Activated T-cell treated with anti-CD3 and anti-CD28 coated beads, Interleukin-2, amount 50 U/mL, for 4 hours (primary cell): ENCODE data around the gene HRH2. TPM values are rescaled to one million over a fixed set of nuclear protein-coding genes. Genes with fewer than 3 reads are reported as not detected.

Experiments
- ATAC-seq, 2 donors: fragments of 200-7000 bp; cut with Tn5 transposase; one replicate each; pipeline ENCODE4 v1.10.0; 2021
- DNase-seq: peaks from one replicate; pipeline ENCODE4 v3.0.0-alpha.2; 2020
- H3K27me3 Mint-ChIP-seq: one replicate; pipeline ENCODE4 v1.8.0; 2021; ENCODE audit warnings: low read depth, mixed read lengths
- H3K36me3 Mint-ChIP-seq: one replicate; pipeline ENCODE4 v1.8.0; 2022; ENCODE audit warnings: mixed read lengths; ENCODE audit not compliant: insufficient read depth
- H3K4me1 Mint-ChIP-seq: one replicate; pipeline ENCODE4 v1.8.0; 2021; ENCODE audit warnings: low read depth, mixed read lengths
- H3K4me3 Mint-ChIP-seq: one replicate; pipeline ENCODE4 v1.8.0; 2021; ENCODE audit warnings: mild to moderate bottlenecking, moderate library complexity, mixed read lengths
- H3K9me3 Mint-ChIP-seq: one replicate; pipeline ENCODE4 v1.8.0; 2021; ENCODE audit warnings: mixed read lengths
- total RNA-seq, 3 donors: library from RNA; stranded (reverse); gene quantifications; one replicate each; pipeline ENCODE4 v1.2.1, GENCODE V29; 2021

Gene HRH2
- total RNA-seq, 3 donors from 2014 or later, result 25.3 to 56.1 (median 31.1) TPM

GRCh38 chr5:175687231-175687701 is 29.4 kb downstream of the HRH2 start:
- Mint-ChIP-seq H3K36me3 (peaks cover 32% of the 10 kb centered on the region), H3K4me1 (peaks cover 17% of the 10 kb centered on the region), H3K27me3 (no peaks in the 10 kb centered on the region), H3K4me3 (no peak overlapping the region), H3K9me3 (no peaks in the 10 kb centered on the region)
- ATAC-seq (no peak), DNase-seq (no peak)

GRCh38 chr5:175688352-175689146 is 30.7 kb downstream of the HRH2 start:
- Mint-ChIP-seq H3K9me3 (no peaks in the 10 kb centered on the region), H3K4me1 (peaks cover 22% of the 10 kb centered on the region), H3K36me3 (peaks cover 23% of the 10 kb centered on the region), H3K27me3 (no peaks in the 10 kb centered on the region), H3K4me3 (no peak overlapping the region)
- DNase-seq, result no peak
- no peak for ATAC-seq

- H3K36me3 Mint-ChIP-seq, result peaks cover 26% of the 10 kb centered on the region
- H3K4me3 Mint-ChIP-seq, result no peak overlapping the region
- H3K27me3 Mint-ChIP-seq, result no peaks in the 10 kb centered on the region
- H3K9me3 Mint-ChIP-seq, result no peaks in the 10 kb centered on the region
- DNase-seq, result no peak
- peaks cover 26% of the 10 kb centered on the region for H3K4me1 Mint-ChIP-seq
- ATAC-seq, result no peak
Observed at GRCh38 chr5:175689147-175689991, 31.5 kb downstream of the HRH2 start.

- Mint-ChIP-seq H3K4me1 (peaks cover 21% of the 10 kb centered on the region), H3K4me3 (no peak overlapping the region), H3K27me3 (no peaks in the 10 kb centered on the region), H3K36me3 (peaks cover 20% of the 10 kb centered on the region), H3K9me3 (no peaks in the 10 kb centered on the region)
- ATAC-seq (no peak), DNase-seq (no peak)
Observed at GRCh38 chr5:175690025-175690424, 32.2 kb downstream of the HRH2 start.

- no peak overlapping the region for H3K4me3 Mint-ChIP-seq
- peaks cover 24% of the 10 kb centered on the region for H3K4me1 Mint-ChIP-seq
- no peaks in the 10 kb centered on the region for H3K9me3 Mint-ChIP-seq
- no peaks in the 10 kb centered on the region for H3K27me3 Mint-ChIP-seq
- DNase-seq, result no peak
- H3K36me3 Mint-ChIP-seq, result peaks cover 18% of the 10 kb centered on the region
- ATAC-seq, result no peak
Observed at GRCh38 chr5:175690586-175690985, 32.7 kb downstream of the HRH2 start.

- Mint-ChIP-seq H3K36me3 (peaks cover 18% of the 10 kb centered on the region), H3K27me3 (no peaks in the 10 kb centered on the region), H3K4me3 (no peak overlapping the region), H3K9me3 (no peaks in the 10 kb centered on the region), H3K4me1 (peaks cover 34% of the 10 kb centered on the region)
- no peak for DNase-seq
- no peak for ATAC-seq
Observed at GRCh38 chr5:175691761-175692160, 33.9 kb downstream of the HRH2 start.

GRCh38 chr5:175692235-175692995 is 34.5 kb downstream of the HRH2 start:
- Mint-ChIP-seq H3K9me3 (no peaks in the 10 kb centered on the region), H3K4me1 (peaks cover 34% of the 10 kb centered on the region), H3K4me3 (no peak overlapping the region), H3K27me3 (no peaks in the 10 kb centered on the region), H3K36me3 (peaks cover 18% of the 10 kb centered on the region)
- no peak for DNase-seq
- ATAC-seq, result no peak

- H3K4me1 Mint-ChIP-seq, result peaks cover 37% of the 10 kb centered on the region
Observed at GRCh38 chr5:175692996-175693710, 35.3 kb downstream of the HRH2 start.

GRCh38 chr5:175693741-175694140 is 35.9 kb downstream of the HRH2 start:
- no peaks in the 10 kb centered on the region for H3K9me3 Mint-ChIP-seq
- H3K4me1 Mint-ChIP-seq, result peaks cover 37% of the 10 kb centered on the region
- peaks cover 19% of the 10 kb centered on the region for H3K36me3 Mint-ChIP-seq
- ATAC-seq, result no peak
- DNase-seq, result no peak
- H3K27me3 Mint-ChIP-seq, result no peaks in the 10 kb centered on the region
- no peak overlapping the region for H3K4me3 Mint-ChIP-seq

More at GRCh38 chr5:175692996-175693710, 35.3 kb downstream of the HRH2 start:
- no peak for DNase-seq
- Mint-ChIP-seq H3K9me3 (no peaks in the 10 kb centered on the region), H3K4me3 (no peak overlapping the region), H3K27me3 (no peaks in the 10 kb centered on the region), H3K36me3 (peaks cover 19% of the 10 kb centered on the region)
- ATAC-seq, result no peak

- Mint-ChIP-seq H3K4me3 (no peak overlapping the region), H3K36me3 (peaks cover 17% of the 10 kb centered on the region), H3K9me3 (no peaks in the 10 kb centered on the region), H3K4me1 (peaks cover 32% of the 10 kb centered on the region), H3K27me3 (no peaks in the 10 kb centered on the region)
- DNase-seq (no peak), ATAC-seq (no peak)
Observed at GRCh38 chr5:175694371-175695160, 36.7 kb downstream of the HRH2 start.

GRCh38 chr5:175695161-175696126 is 37.6 kb downstream of the HRH2 start:
- no peak for ATAC-seq
- Mint-ChIP-seq H3K4me1 (peaks cover 32% of the 10 kb centered on the region), H3K27me3 (no peaks in the 10 kb centered on the region), H3K9me3 (no peaks in the 10 kb centered on the region), H3K4me3 (no peak overlapping the region), H3K36me3 (peaks cover 24% of the 10 kb centered on the region)
- DNase-seq, result no peak

- Mint-ChIP-seq H3K4me3 (peak overlapping the region; percentile 40), H3K36me3 (peaks cover 18% of the 10 kb centered on the region), H3K4me1 (peaks cover 25% of the 10 kb centered on the region), H3K27me3 (no peaks in the 10 kb centered on the region), H3K9me3 (no peaks in the 10 kb centered on the region)
- peak; percentile 71 for DNase-seq
- ATAC-seq, result peak; percentile 79 to 83
Observed at GRCh38 chr5:175696139-175696854, 38.4 kb downstream of the HRH2 start.
